Liver (tissue), 9 donors: ENCODE data around the gene ABCG5. TPM values are rescaled to one million over a fixed set of nuclear protein-coding genes. Genes with fewer than 3 reads are reported as not detected.

Experiments used
- DNase-seq: peaks from one replicate; pipeline ENCODE4 v3.0.0-alpha.2; 2017; ENCODE audit warnings: low spot score
- H3K27ac ChIP-seq, 2 donors: one replicate each; pipeline ENCODE4 v1.7.0; 2013; ENCODE audit warnings: inconsistent platforms in 2 of 2, low read length in 2 of 2, control low read depth in 1 of 2, low read depth in 1 of 2, mild to moderate bottlenecking in 1 of 2
- H3K27me3 ChIP-seq, 4 donors: one replicate each; pipeline versions ENCODE4 v1.6.1 to v1.7.0; 2013; ENCODE audit warnings: low read length in 3 of 4, inconsistent platforms in 1 of 4, mild to moderate bottlenecking in 1 of 4, moderate library complexity in 1 of 4; ENCODE audit not compliant: control insufficient read depth in 4 of 4, insufficient read depth in 4 of 4
- H3K36me3 ChIP-seq, 4 donors: one replicate each; pipeline versions ENCODE4 v1.6.1 to v1.7.0; 2013; ENCODE audit warnings: low read length in 3 of 4, mild to moderate bottlenecking in 3 of 4, low read depth in 1 of 4, moderate library complexity in 1 of 4; ENCODE audit not compliant: control insufficient read depth in 4 of 4, insufficient read depth in 3 of 4
- H3K4me1 ChIP-seq, 4 donors: one replicate each; pipeline versions ENCODE4 v1.6.1 to v1.7.0; 2013; ENCODE audit warnings: low read length in 3 of 4, mild to moderate bottlenecking in 3 of 4, moderate library complexity in 1 of 4; ENCODE audit not compliant: control insufficient read depth in 4 of 4, insufficient read depth in 4 of 4
- H3K4me3 ChIP-seq, 3 donors: one replicate each; pipeline versions ENCODE4 v1.6.1 to v1.7.0; 2013; ENCODE audit warnings: low read length in 3 of 3, control low read depth in 1 of 3, low read depth in 1 of 3, mild to moderate bottlenecking in 1 of 3
- H3K9ac ChIP-seq, 2 donors: one replicate each; pipeline ENCODE4 v1.7.0; 2013; ENCODE audit warnings: low read length in 2 of 2, mild to moderate bottlenecking in 2 of 2, moderate library complexity in 2 of 2, control low read depth in 1 of 2, low read depth in 1 of 2
- H3K9me3 ChIP-seq, 4 donors: one replicate each; pipeline versions ENCODE4 v1.6.1 to v1.7.0; 2013; ENCODE audit warnings: low read length in 3 of 4; ENCODE audit not compliant: control insufficient read depth in 4 of 4
- ATF3 ChIP-seq: IDR thresholded peaks from 2 replicates; pipeline ENCODE4 v1.6.1; 2016; ENCODE audit warnings: antibody characterized with exemption
- CTCF ChIP-seq: fragments of 150-350 bp; IDR thresholded peaks from 2 replicates; pipeline ENCODE4 v1.5.1; 2017; ENCODE audit warnings: improper control_type of control experiment, low read depth, low read length; ENCODE audit not compliant: missing input control
- EGR1 ChIP-seq, 2 donors: IDR thresholded peaks; 2 replicates each; pipeline ENCODE4 v1.6.1; 2016 to 2018; ENCODE audit warnings: antibody characterized with exemption in 2 of 2, low read depth in 2 of 2
- FOXA1 ChIP-seq: IDR thresholded peaks from 2 replicates; pipeline ENCODE4 v1.6.1; 2016; ENCODE audit warnings: antibody characterized with exemption
- FOXA2 ChIP-seq: IDR thresholded peaks from 2 replicates; pipeline ENCODE4 v1.6.1; 2016; ENCODE audit warnings: antibody characterized with exemption
- GABPA ChIP-seq, 2 donors: IDR thresholded peaks in 1 of 2; conservative IDR thresholded peaks in 1 of 2; 2 replicates each; pipeline ENCODE4 v1.6.1; 2016; ENCODE audit warnings: antibody characterized with exemption in 2 of 2, mild to moderate bottlenecking in 1 of 2, moderate library complexity in 1 of 2
- HNF4A ChIP-seq, 2 donors: conservative IDR thresholded peaks; 2 replicates each; pipeline ENCODE4 v1.6.1; 2016; ENCODE audit warnings: antibody characterized with exemption in 2 of 2, mild to moderate bottlenecking in 2 of 2
- HNF4G ChIP-seq: IDR thresholded peaks from 2 replicates; pipeline ENCODE4 v1.6.1; 2016; ENCODE audit warnings: antibody characterized with exemption
- JUND ChIP-seq, 2 donors: IDR thresholded peaks; 2 replicates each; pipeline ENCODE4 v1.6.1; 2016; ENCODE audit warnings: antibody characterized with exemption in 2 of 2
- MAX ChIP-seq: IDR thresholded peaks from 2 replicates; pipeline ENCODE4 v1.6.1; 2016; ENCODE audit warnings: antibody characterized with exemption
- NR2F2 ChIP-seq: IDR thresholded peaks from 2 replicates; pipeline ENCODE4 v1.6.1; 2016; ENCODE audit warnings: antibody characterized with exemption
- RAD21 ChIP-seq, 2 donors: IDR thresholded peaks; 2 replicates each; pipeline ENCODE4 v1.6.1; 2016; ENCODE audit warnings: antibody characterized with exemption in 2 of 2, mild to moderate bottlenecking in 2 of 2
- REST ChIP-seq: IDR thresholded peaks from 2 replicates; pipeline ENCODE4 v1.6.1; 2016; ENCODE audit warnings: antibody characterized with exemption, mild to moderate bottlenecking
- RXRA ChIP-seq, 2 donors: IDR thresholded peaks; 2 replicates each; pipeline ENCODE4 v1.6.1; 2017 to 2018; ENCODE audit warnings: antibody characterized with exemption in 2 of 2, mild to moderate bottlenecking in 1 of 2
- SP1 ChIP-seq: IDR thresholded peaks from 2 replicates; pipeline ENCODE4 v1.6.1; 2018; ENCODE audit warnings: antibody characterized with exemption, mild to moderate bottlenecking
- TAF1 ChIP-seq: conservative IDR thresholded peaks from 2 replicates; pipeline ENCODE4 v1.6.1; 2016; ENCODE audit warnings: antibody characterized with exemption, mild to moderate bottlenecking
- YY1 ChIP-seq: IDR thresholded peaks from 2 replicates; pipeline ENCODE4 v1.6.1; 2016; ENCODE audit warnings: antibody characterized with exemption, mild to moderate bottlenecking
- ZBTB33 ChIP-seq: IDR thresholded peaks from 2 replicates; pipeline ENCODE4 v1.6.1; 2016; ENCODE audit warnings: antibody characterized with exemption
- WGBS: extraction: QIAGEN DNeasy Blood & Tissue Kit; methylation state at CpG from one replicate; pipeline ENCODE4 v1.1.7; 2013; 5-methylcytosine and 5-hydroxymethylcytosine counted together
- polyA plus RNA-seq, 2 donors: library from polyadenylated mRNA; stranded (reverse) in 1 of 2; unstranded in 1 of 2; fragments of 200-250 nt in 1 of 2; fragments of >200 nt in 1 of 2; fragmentation: Nextera tagmentation in 1 of 2; extraction: Ambion mirVana in 1 of 2; gene quantifications; one replicate each; pipeline versions ENCODE4 v1.2.1 to v1.2.3, GENCODE V29; 2013 to 2015
- total RNA-seq, 2 donors: library from RNA; depleted of rRNA; stranded (reverse); fragments of >200 nt; gene quantifications; one replicate each; pipeline ENCODE4 v1.2.3, GENCODE V29; 2014
- donor health status: healthy.
- donor health status: healthy.
- donor health status: healthy.
- donor health status: healthy.
- donor health status: healthy.

Gene ABCG5
- total and polyA plus RNA-seq, 4 donors, result 15.4 to 63.8 (median 38.5) TPM

- Histone ChIP-seq H3K9me3 (no peaks in the 10 kb centered on the region), H3K36me3 (peaks cover 6 to 29% (median 8%) of the 10 kb centered on the region in 4 donors), H3K27me3 (no peaks in the 10 kb centered on the region), H3K27ac (peak overlapping the region; percentile 7 to 72), H3K4me1 (peaks cover 6 to 74% (median 44%) of the 10 kb centered on the region in 4 donors), H3K9ac (no peak overlapping the region), H3K4me3 (no peak overlapping the region)
- TF ChIP-seq YY1 (no peak), REST (no peak), RAD21 (IDR thresholded peaks at IDR 0.05) (no peak), JUND (IDR thresholded peaks at IDR 0.05) (no peak), TAF1 (no peak), GABPA (IDR thresholded peaks at IDR 0.05 in 1 of 2, conservative IDR thresholded peaks at IDR 0.05 in 1 of 2) (no peak), ATF3 (no peak), RXRA (IDR thresholded peaks at IDR 0.05) (no peak), FOXA1 (no peak), HNF4A (conservative IDR thresholded peaks at IDR 0.05) (no peak), EGR1 (IDR thresholded peaks at IDR 0.05; ENCODE audit: low read depth in 2 of 2) (no peak), SP1 (no peak), HNF4G (no peak), NR2F2 (no peak), CTCF (no peak), FOXA2 (no peak), MAX (no peak), ZBTB33 (no peak)
- no peak for DNase-seq
- 69% methylated on average over 1 of the region's 1 CpG for WGBS
Observed at GRCh38 chr2:43848214-43848613, 9.6 kb upstream of the ABCG5 start.
